Central memory CD4-positive, alpha-beta T cell (primary cell): ENCODE measurements around the gene WSB1.
"Not testable (repeated sequence)": the region's sequence is repeated elsewhere in the genome, so short reads cannot be mapped to it uniquely, and the experiment has no call there.

Source experiments
- DNase-seq: peaks from one replicate; pipeline ENCODE4 v3.0.0; 2022
- total RNA-seq, 3 experiments: gene quantifications; one replicate each; lab custom pipeline; 2026; lab: John Stamatoyannopoulos, UW

Gene WSB1
- 91.5 to 237 (median 196) reads per million in 3 experiments for total RNA-seq

GRCh38 chr17:27293898-27294688, at the start of gene WSB1:
TSS of gene WSB1 (plus strand) at chr17:27294114. CDS start at chr17:27294396, 282 bp downstream.
- peak; percentile 92 for DNase-seq

GRCh38 chr17:27244491-27245223, 49.3 kb upstream of the WSB1 start:
- no peak for DNase-seq

- DNase-seq, result peak; percentile 6
Measured at GRCh38 chr17:27245230-27245696, 48.7 kb upstream of the WSB1 start.

GRCh38 chr17:27246537-27246936, 47.4 kb upstream of the WSB1 start:
- DNase-seq, result no peak

- no peak for DNase-seq
Measured at GRCh38 chr17:27247071-27247957, 46.6 kb upstream of the WSB1 start.

GRCh38 chr17:27247958-27248342, 46.0 kb upstream of the WSB1 start:
- no peak for DNase-seq

GRCh38 chr17:27250791-27251190, 43.1 kb upstream of the WSB1 start:
- not testable (repeated sequence) for DNase-seq

- DNase-seq, result not testable (repeated sequence)
Measured at GRCh38 chr17:27254802-27255201, 39.1 kb upstream of the WSB1 start.

- no peak for DNase-seq
Measured at GRCh38 chr17:27256225-27257030, 37.5 kb upstream of the WSB1 start.

GRCh38 chr17:27257031-27257357, 36.9 kb upstream of the WSB1 start:
- no peak for DNase-seq

- DNase-seq, result no peak
Measured at GRCh38 chr17:27259356-27259755, 34.6 kb upstream of the WSB1 start.

GRCh38 chr17:27263386-27263785, 30.5 kb upstream of the WSB1 start:
- no peak for DNase-seq

- DNase-seq, result no peak
Measured at GRCh38 chr17:27264068-27264812, 29.7 kb upstream of the WSB1 start.

GRCh38 chr17:27265333-27265732, 28.6 kb upstream of the WSB1 start:
- no peak for DNase-seq

GRCh38 chr17:27266228-27266627, 27.7 kb upstream of the WSB1 start:
- no peak for DNase-seq

GRCh38 chr17:27268394-27269085, 25.4 kb upstream of the WSB1 start:
- no peak for DNase-seq

- DNase-seq, result no peak
Measured at GRCh38 chr17:27269201-27269600, 24.7 kb upstream of the WSB1 start.

- no peak for DNase-seq
Measured at GRCh38 chr17:27269974-27270373, 23.9 kb upstream of the WSB1 start.

GRCh38 chr17:27276653-27277156, 17.2 kb upstream of the WSB1 start:
- no peak for DNase-seq

GRCh38 chr17:27279132-27279531, 14.8 kb upstream of the WSB1 start:
- DNase-seq, result not testable (repeated sequence)

GRCh38 chr17:27280527-27280926, 13.4 kb upstream of the WSB1 start:
- no peak for DNase-seq
